Measurements from ENCODE around the gene CTIF.
"Not testable (repeated sequence)": the region's sequence is repeated elsewhere in the genome, so short reads cannot be mapped to it uniquely, and the experiment has no call there.

Gene CTIF

GRCh38 chr18:48715711-48716361 is 177.0 kb downstream of the CTIF start:
- no peak for DNase-seq

- DNase-seq: not testable (repeated sequence)
Observed at GRCh38 chr18:48717227-48717626, 178.4 kb downstream of the CTIF start.

GRCh38 chr18:48718251-48718959 is 179.6 kb downstream of the CTIF start:
- no peak for DNase-seq

GRCh38 chr18:48719388-48719787 is 180.6 kb downstream of the CTIF start:
- no peak for DNase-seq

- DNase-seq: no peak
Observed at GRCh38 chr18:48719974-48720654, 181.3 kb downstream of the CTIF start.

- no peak for DNase-seq
Observed at GRCh38 chr18:48720655-48721025, 181.8 kb downstream of the CTIF start.

GRCh38 chr18:48721312-48721711 is 182.5 kb downstream of the CTIF start:
- DNase-seq: no peak

- no peak for DNase-seq
Observed at GRCh38 chr18:48723016-48723415, 184.2 kb downstream of the CTIF start.

- DNase-seq: no peak
Observed at GRCh38 chr18:48723837-48724236, 185.0 kb downstream of the CTIF start.

- no peak for DNase-seq
Observed at GRCh38 chr18:48724442-48724841, 185.6 kb downstream of the CTIF start.

GRCh38 chr18:48724939-48725338 is 186.1 kb downstream of the CTIF start:
- DNase-seq: no peak

GRCh38 chr18:48725562-48725961 is 186.7 kb downstream of the CTIF start:
- DNase-seq: no peak

GRCh38 chr18:48727681-48728080 is 188.8 kb downstream of the CTIF start:
- no peak for DNase-seq

- no peak for DNase-seq
Observed at GRCh38 chr18:48728204-48728833, 189.5 kb downstream of the CTIF start.

- no peak for DNase-seq
Observed at GRCh38 chr18:48729404-48729803, 190.6 kb downstream of the CTIF start.

GRCh38 chr18:48730010-48730409 is 191.2 kb downstream of the CTIF start:
- no peak for DNase-seq

GRCh38 chr18:48732767-48733424 is 194.1 kb downstream of the CTIF start:
- DNase-seq: no peak

- no peak for DNase-seq
Observed at GRCh38 chr18:48733643-48734253, 194.9 kb downstream of the CTIF start.

- DNase-seq: no peak
Observed at GRCh38 chr18:48734460-48734859, 195.6 kb downstream of the CTIF start.

- DNase-seq: no peak
Observed at GRCh38 chr18:48735080-48735676, 196.3 kb downstream of the CTIF start.

- no peak for DNase-seq
Observed at GRCh38 chr18:48735681-48736255, 196.9 kb downstream of the CTIF start.
